H1 (cell line): ENCODE data around the gene FRMD4A. TPM values are rescaled to one million over a fixed set of nuclear protein-coding genes. Genes with fewer than 3 reads are reported as not detected.

Experiments
- CTCF ChIA-PET: fragments of 300-600 bp; sonication (Branson Sonifier 250); formaldehyde crosslinking; loops from one replicate; lab custom pipeline; 2021; ENCODE audit not compliant: partially characterized antibody; lab: Charles Lee
- POLR2A ChIA-PET: fragments of 300-600 bp; sonication (Branson Sonifier 250); formaldehyde crosslinking; loops from one replicate; lab custom pipeline; 2021; ENCODE audit warnings: inconsistent platforms; ENCODE audit not compliant: partially characterized antibody; lab: Charles Lee
- DNase-seq, 2 experiments: peaks; one replicate each; pipeline versions ENCODE4 v3.0.0 to v3.0.0-alpha.2; 2010 to 2022; ENCODE audit warnings: low spot score in 2 of 2, low read depth in 1 of 2, mixed read lengths in 1 of 2
- FAIRE-seq: peaks from 2 replicates; lab custom pipeline; 2011; peaks lifted over from hg19 to GRCh38; lab: Jason Lieb, UNC
- H2AFZ ChIP-seq: 2 replicates; pipeline ENCODE4 v1.8.1; 2012; ENCODE audit warnings: low read length, inconsistent platforms
- H2AK5ac ChIP-seq: 2 replicates; pipeline ENCODE4 v1.6.1; 2013; ENCODE audit warnings: low read depth, low read length
- H2BK120ac ChIP-seq: replicated peaks from 2 replicates; pipeline ENCODE3; 2013; ENCODE audit warnings: low read depth, low read length, inconsistent platforms
- H2BK12ac ChIP-seq: 2 replicates; pipeline ENCODE4 v1.6.1; 2013; ENCODE audit warnings: low read depth, low read length
- H2BK15ac ChIP-seq: 2 replicates; pipeline ENCODE4 v1.6.1; 2013; ENCODE audit warnings: low read length
- H2BK20ac ChIP-seq: 2 replicates; pipeline ENCODE4 v1.6.1; 2013; ENCODE audit warnings: low read length
- H2BK5ac ChIP-seq: 2 replicates; pipeline ENCODE4 v1.6.1; 2013; ENCODE audit warnings: low read depth, low read length
- H3K14ac ChIP-seq: 2 replicates; pipeline ENCODE4 v1.6.1; 2013; ENCODE audit warnings: inconsistent platforms; ENCODE audit not compliant: insufficient read length
- H3K18ac ChIP-seq: 2 replicates; pipeline ENCODE4 v1.6.1; 2013; ENCODE audit warnings: low read length; ENCODE audit errors: extremely low read depth
- H3K23ac ChIP-seq: 2 replicates; pipeline ENCODE4 v1.6.1; 2013; ENCODE audit warnings: inconsistent platforms; ENCODE audit not compliant: insufficient read length
- H3K23me2 ChIP-seq: 2 replicates; pipeline ENCODE4 v1.6.1; 2013; ENCODE audit warnings: low read depth, low read length
- H3K27ac ChIP-seq: 2 replicates; pipeline ENCODE4 v1.6.1; 2011; ENCODE audit warnings: low read depth, low read length, inconsistent platforms
- H3K27me3 ChIP-seq, 4 experiments: replicated peaks in 1 of 4; 1 replicate in 1 of 4; 2 replicates in 3 of 4; pipeline versions ENCODE4 v1.6.1 to v1.8.1; 2011 to 2013; ENCODE audit warnings: low read length in 3 of 4, mild to moderate bottlenecking in 3 of 4, inconsistent platforms in 2 of 4, mixed read lengths in 2 of 4, moderate library complexity in 1 of 4; ENCODE audit not compliant: control insufficient read depth in 3 of 4, insufficient read depth in 3 of 4; ENCODE audit errors: extremely low read depth in 1 of 4
- H3K36me3 ChIP-seq, 4 experiments: 2 replicates each; pipeline versions ENCODE4 v1.6.1 to v1.8.1; 2011 to 2013; ENCODE audit warnings: mild to moderate bottlenecking in 4 of 4, low read length in 3 of 4, moderate library complexity in 2 of 4, control low read depth in 1 of 4, inconsistent platforms in 1 of 4; ENCODE audit not compliant: insufficient read depth in 4 of 4, control insufficient read depth in 2 of 4
- H3K4ac ChIP-seq: replicated peaks from 2 replicates; pipeline ENCODE3; 2013; ENCODE audit warnings: low read length, low read depth, mixed read lengths, inconsistent platforms; ENCODE audit not compliant: insufficient read length
- H3K4me1 ChIP-seq, 4 experiments: replicated peaks in 1 of 4; 1 replicate in 1 of 4; 2 replicates in 3 of 4; pipeline versions ENCODE4 v1.6.1 to v1.8.1; 2011 to 2013; ENCODE audit warnings: low read length in 3 of 4, inconsistent platforms in 2 of 4, mixed read lengths in 1 of 4; ENCODE audit not compliant: insufficient read depth in 4 of 4, control insufficient read depth in 3 of 4
- H3K4me2 ChIP-seq, 2 experiments: 2 replicates each; pipeline versions ENCODE4 v1.6.1 to v1.8.1; 2011 to 2013; ENCODE audit warnings: low read depth in 2 of 2, low read length in 2 of 2, control low read depth in 1 of 2, inconsistent platforms in 1 of 2, mild to moderate bottlenecking in 1 of 2; ENCODE audit not compliant: insufficient read depth in 1 of 2
- H3K4me3 ChIP-seq, 4 experiments: fragments of 200-600, 300-600 bp in 1 of 4; sonication (generic), shearing (Covaris generic), sonication (Bioruptor Twin) in 1 of 4; 2 replicates each; pipeline versions ENCODE4 v1.5.1 to v1.8.1; 2011 to 2016; ENCODE audit warnings: low read length in 4 of 4, low read depth in 3 of 4, control low read depth in 2 of 4, inconsistent platforms in 2 of 4, mild to moderate bottlenecking in 2 of 4, mixed read lengths in 1 of 4, moderate library complexity in 1 of 4; ENCODE audit not compliant: insufficient read depth in 2 of 4; ENCODE audit errors: extremely low read depth in 1 of 4
- H3K56ac ChIP-seq: replicated peaks from 2 replicates; pipeline ENCODE3; 2013; ENCODE audit warnings: low read depth, mild to moderate bottlenecking, mixed read lengths, low read length, inconsistent platforms; ENCODE audit not compliant: insufficient read length
- H3K79me1 ChIP-seq: 2 replicates; pipeline ENCODE4 v1.6.1; 2013; ENCODE audit warnings: low read depth, low read length, control low read depth
- H3K79me2 ChIP-seq, 2 experiments: 2 replicates each; pipeline versions ENCODE4 v1.6.1 to v1.8.1; 2012 to 2013; ENCODE audit warnings: low read length in 2 of 2, mild to moderate bottlenecking in 2 of 2, inconsistent platforms in 1 of 2; ENCODE audit not compliant: insufficient read depth in 2 of 2, control insufficient read depth in 1 of 2
- H3K9ac ChIP-seq, 4 experiments: replicated peaks in 1 of 4; 1 replicate in 1 of 4; 2 replicates in 3 of 4; pipeline versions ENCODE4 v1.6.1 to v1.8.1; 2011 to 2013; ENCODE audit warnings: low read depth in 3 of 4, low read length in 3 of 4, control low read depth in 2 of 4, mild to moderate bottlenecking in 2 of 4, moderate library complexity in 2 of 4, inconsistent platforms in 1 of 4; ENCODE audit errors: extremely low read depth in 1 of 4
- H3K9me3 ChIP-seq, 2 experiments: 2 replicates each; pipeline versions ENCODE4 v1.6.1 to v1.8.1; 2012 to 2013; ENCODE audit warnings: mild to moderate bottlenecking in 2 of 2, moderate library complexity in 2 of 2, control low read depth in 1 of 2, inconsistent platforms in 1 of 2, low read depth in 1 of 2, low read length in 1 of 2, mixed read lengths in 1 of 2; ENCODE audit not compliant: insufficient read depth in 2 of 2
- H4K20me1 ChIP-seq, 2 experiments: replicated peaks in 1 of 2; 2 replicates each; pipeline versions ENCODE3 to v1.8.1; 2011 to 2013; ENCODE audit warnings: inconsistent platforms in 2 of 2, low read length in 2 of 2, mild to moderate bottlenecking in 1 of 2; ENCODE audit not compliant: insufficient read depth in 2 of 2, control insufficient read depth in 1 of 2
- H4K5ac ChIP-seq: 2 replicates; pipeline ENCODE4 v1.6.1; 2013; ENCODE audit warnings: low read length, low read depth, mixed read lengths, inconsistent platforms; ENCODE audit not compliant: insufficient read length
- H4K8ac ChIP-seq: 2 replicates; pipeline ENCODE4 v1.8.0; 2013; ENCODE audit warnings: mild to moderate bottlenecking, moderate library complexity, low read length, inconsistent platforms; ENCODE audit not compliant: insufficient read depth; ENCODE audit errors: extremely low read depth
- H4K91ac ChIP-seq: replicated peaks from 2 replicates; pipeline ENCODE3; 2013; ENCODE audit warnings: low read length, mixed read lengths, inconsistent platforms; ENCODE audit not compliant: insufficient read length
- SIRT6 ChIP-seq: IDR thresholded peaks from one replicate; pipeline ENCODE4 v1.7.1; 2012; ENCODE audit warnings: low read length, inconsistent platforms
- WGBS, 2 experiments: shearing (Covaris generic) in 1 of 2; methylation state at CpG; one replicate each; pipeline versions ENCODE4 v1.1.6 to v1.1.7; 2013 to 2015; ENCODE audit warnings: low lambda C conversion rate in 2 of 2, mixed read lengths in 2 of 2, inconsistent platforms in 1 of 2, low coverage in 1 of 2, missing lambda C conversion rate in 1 of 2; ENCODE audit not compliant: insufficient replicate concordance in 2 of 2, insufficient coverage in 1 of 2, insufficient read length in 1 of 2; ENCODE audit errors: extremely low coverage in 1 of 2, missing lambda C conversion rate in 1 of 2; 5-methylcytosine and 5-hydroxymethylcytosine counted together
- polyA plus RNA-seq, 7 experiments: library from polyadenylated mRNA; depleted of rRNA in 3 of 7; stranded (reverse) in 5 of 7; unstranded in 2 of 7; fragments of >200 nt in 5 of 7; fragments of 200-250 nt in 2 of 7; gene quantifications; 1 replicate in 5 of 7; 2 replicates in 1 of 7; 4 replicates in 1 of 7; pipeline versions ENCODE4 v1.2.1 to v1.2.3, GENCODE V29; 2011 to 2013; ENCODE audit warnings: missing spikeins in 2 of 7, mixed read lengths in 2 of 7
- total RNA-seq: library from RNA; stranded (reverse); fragmentation: NEBNext Ultra II Directional; extraction: Animal tissue kit (Norgen Biotek cat#: 25700); gene quantifications from 2 replicates; pipeline ENCODE4 v1.2.1, GENCODE V29; 2021

The FRMD4A gene
- total and polyA plus RNA-seq, 2 of the 8 experiments (the other 6 are each of a cell fraction or from before 2014, with no cell fraction given) = 38.6 to 39.6 TPM

GRCh38 chr10:14372606-14373005 is 41.9 kb upstream of the FRMD4A start:
- 90% methylated on average over 4 of the region's 4 CpGs; no CpG with 5 or more reads in 1 of the 2 experiments for WGBS, 2 experiments
- TF ChIP-seq SIRT6 = no peak
- Histone ChIP-seq H4K91ac (no peak overlapping the region), H3K9me3 (no peaks in the 10 kb centered on the region), H3K56ac (no peak overlapping the region), H3K4me3 (no peak overlapping the region), H4K8ac (no peak overlapping the region), H3K27me3 (no peaks in the 10 kb centered on the region), H4K20me1 (no peaks in the 10 kb centered on the region), H3K9ac (no peak overlapping the region), H2BK120ac (no peak overlapping the region), H3K23me2 (no peaks in the 10 kb centered on the region; the same call in 1 of the 2 replicates), H3K36me3 (no peaks in the 10 kb centered on the region), H2AFZ (no peak overlapping the region), H3K14ac (no peak overlapping the region), H3K23ac (no peak overlapping the region), H3K4me2 (no peak overlapping the region), H3K4me1 (peaks cover 0 to 5% (median 0%) of the 10 kb centered on the region in 4 experiments; a peak in 1 of 7 replicates), H4K5ac (no peak overlapping the region), H2AK5ac (no peak overlapping the region), H2BK20ac (no peak overlapping the region), H3K27ac (no peak overlapping the region), H3K18ac (no peak overlapping the region), H2BK5ac (no peak overlapping the region), H3K4ac (no peak overlapping the region), H2BK12ac (no peak overlapping the region), H2BK15ac (no peak overlapping the region), H3K79me1 (no peaks in the 10 kb centered on the region), H3K79me2 (no peaks in the 10 kb centered on the region)
- FAIRE-seq (no peak), DNase-seq (no peak)
- POLR2A ChIA-PET = interaction anchor here (1.0 to 1.1 kb wide), 2 partner anchors 42 to 187 kb away, joined by 3 to 4 read pairs; no protein-coding TSS in a partner anchor
- CTCF ChIA-PET = interaction anchor here (1.0 to 2.0 kb wide), 6 partner anchors 24 to 70 kb away, joined by 3 to 6 read pairs (median 4); no protein-coding TSS in a partner anchor
